ENCODE results near the gene SLC28A3. TPM values are rescaled to one million over a fixed set of nuclear protein-coding genes. Genes with fewer than 3 reads are reported as not detected.

Gene SLC28A3
- total RNA-seq, 1 donor = 0.72 TPM

DNA sequence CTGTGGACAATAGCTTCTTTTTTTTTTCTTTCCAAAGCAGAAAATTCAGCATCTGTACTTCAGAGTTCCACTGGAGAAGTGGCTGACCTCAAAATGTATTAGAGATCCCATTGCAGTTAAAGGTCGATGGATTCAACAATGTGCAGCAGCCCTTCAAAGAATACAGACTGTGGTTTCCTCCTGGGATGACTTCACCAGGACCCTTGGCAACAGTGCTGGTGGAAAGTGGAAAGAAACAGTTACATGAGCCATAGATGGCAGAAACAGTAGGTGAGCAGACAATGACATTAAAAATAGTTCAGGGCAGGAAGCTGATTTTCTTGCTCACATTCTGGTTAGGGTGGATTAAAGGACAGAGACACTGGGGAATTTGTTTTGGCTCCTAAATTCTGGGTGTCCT lies 62.4 kb downstream of the SLC28A3 start:
- Histone ChIP-seq H3K9me3 (ENCODE audit: low read depth, low read length) (no peaks in the 10 kb centered on the region), H3K27ac (ENCODE audit: low read depth, low read length) (no peak overlapping the region), H3K4me1 (ENCODE audit: insufficient read depth, low read length) (no peaks in the 10 kb centered on the region), H3K4me2 (ENCODE audit: insufficient read depth, low read length) (no peak overlapping the region), H2AFZ (ENCODE audit: low read length) (no peak overlapping the region), H3K27me3 (ENCODE audit: insufficient read depth, low read length) (peaks cover under 1% of the 10 kb centered on the region), H4K20me1 (ENCODE audit: insufficient read depth, low read length) (no peaks in the 10 kb centered on the region), H3K36me3 (ENCODE audit: insufficient read depth, low read length) (no peaks in the 10 kb centered on the region), H3K4me3 (ENCODE audit: insufficient read depth, low read length) (no peak overlapping the region), H3K79me2 (ENCODE audit: insufficient read depth, low read length) (no peaks in the 10 kb centered on the region)
- TF ChIP-seq, protein P1, sequence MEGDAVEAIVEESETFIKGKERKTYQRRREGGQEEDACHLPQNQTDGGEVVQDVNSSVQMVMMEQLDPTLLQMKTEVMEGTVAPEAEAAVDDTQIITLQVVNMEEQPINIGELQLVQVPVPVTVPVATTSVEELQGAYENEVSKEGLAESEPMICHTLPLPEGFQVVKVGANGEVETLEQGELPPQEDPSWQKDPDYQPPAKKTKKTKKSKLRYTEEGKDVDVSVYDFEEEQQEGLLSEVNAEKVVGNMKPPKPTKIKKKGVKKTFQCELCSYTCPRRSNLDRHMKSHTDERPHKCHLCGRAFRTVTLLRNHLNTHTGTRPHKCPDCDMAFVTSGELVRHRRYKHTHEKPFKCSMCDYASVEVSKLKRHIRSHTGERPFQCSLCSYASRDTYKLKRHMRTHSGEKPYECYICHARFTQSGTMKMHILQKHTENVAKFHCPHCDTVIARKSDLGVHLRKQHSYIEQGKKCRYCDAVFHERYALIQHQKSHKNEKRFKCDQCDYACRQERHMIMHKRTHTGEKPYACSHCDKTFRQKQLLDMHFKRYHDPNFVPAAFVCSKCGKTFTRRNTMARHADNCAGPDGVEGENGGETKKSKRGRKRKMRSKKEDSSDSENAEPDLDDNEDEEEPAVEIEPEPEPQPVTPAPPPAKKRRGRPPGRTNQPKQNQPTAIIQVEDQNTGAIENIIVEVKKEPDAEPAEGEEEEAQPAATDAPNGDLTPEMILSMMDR (IDR thresholded peaks at IDR 0.05; ENCODE audit: extremely low read depth, low read depth, low read length) = no peak
- DNase-seq (ENCODE audit: insufficient read length, low spot score, missing footprints) = no peak

DNA sequence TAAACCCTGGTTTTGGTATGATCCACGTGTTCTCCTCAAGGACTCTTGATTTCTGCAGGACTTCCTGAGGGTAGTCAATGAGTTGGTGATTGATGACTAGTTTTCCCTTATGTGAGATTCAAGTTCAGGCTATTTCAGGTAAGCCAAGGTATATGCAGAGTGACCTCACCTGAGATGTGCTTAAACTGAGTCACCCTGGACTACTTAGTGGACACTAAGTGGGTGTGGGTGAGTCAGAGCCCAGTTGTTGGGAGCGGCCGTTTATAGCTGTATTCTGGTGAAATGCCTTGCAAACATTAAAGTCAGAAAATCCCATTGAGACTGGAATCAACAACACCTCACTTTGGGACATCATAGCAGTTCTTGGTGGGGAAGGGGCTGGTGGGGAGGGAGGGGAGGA lies 62.9 kb downstream of the SLC28A3 start:
- Histone ChIP-seq H4K20me1 (ENCODE audit: insufficient read depth, low read length) (no peaks in the 10 kb centered on the region), H3K79me2 (ENCODE audit: insufficient read depth, low read length) (no peaks in the 10 kb centered on the region), H3K9me3 (ENCODE audit: low read depth, low read length) (no peaks in the 10 kb centered on the region), H3K27ac (ENCODE audit: low read depth, low read length) (no peak overlapping the region), H3K27me3 (ENCODE audit: insufficient read depth, low read length) (peaks cover 6% of the 10 kb centered on the region), H3K4me2 (ENCODE audit: insufficient read depth, low read length) (no peak overlapping the region), H3K4me1 (ENCODE audit: insufficient read depth, low read length) (no peaks in the 10 kb centered on the region), H2AFZ (ENCODE audit: low read length) (no peak overlapping the region), H3K4me3 (ENCODE audit: insufficient read depth, low read length) (no peak overlapping the region), H3K36me3 (ENCODE audit: insufficient read depth, low read length) (no peaks in the 10 kb centered on the region)
- DNase-seq (ENCODE audit: insufficient read length, low spot score, missing footprints) = no peak
- TF ChIP-seq, protein P1 (IDR thresholded peaks at IDR 0.05; ENCODE audit: extremely low read depth, low read depth, low read length) = no peak

- DNase-seq (ENCODE audit: insufficient read length, low spot score, missing footprints) = no peak
- H3K4me2 ChIP-seq (ENCODE audit: insufficient read depth, low read length) = no peak overlapping the region
- no peaks in the 10 kb centered on the region for H3K4me1 ChIP-seq (ENCODE audit: insufficient read depth, low read length)
- H3K27ac ChIP-seq (ENCODE audit: low read depth, low read length) = no peak overlapping the region
- H2AFZ ChIP-seq (ENCODE audit: low read length) = no peak overlapping the region
- H3K36me3 ChIP-seq (ENCODE audit: insufficient read depth, low read length) = no peaks in the 10 kb centered on the region
- no peak overlapping the region for H3K4me3 ChIP-seq (ENCODE audit: insufficient read depth, low read length)
- TF ChIP-seq, protein P1 (IDR thresholded peaks at IDR 0.05; ENCODE audit: extremely low read depth, low read depth, low read length) = no peak
- peaks cover 12% of the 10 kb centered on the region for H3K27me3 ChIP-seq (ENCODE audit: insufficient read depth, low read length)
- no peaks in the 10 kb centered on the region for H3K9me3 ChIP-seq (ENCODE audit: low read depth, low read length)
- no peaks in the 10 kb centered on the region for H3K79me2 ChIP-seq (ENCODE audit: insufficient read depth, low read length)
- H4K20me1 ChIP-seq (ENCODE audit: insufficient read depth, low read length) = no peaks in the 10 kb centered on the region
Observed at GRCh38 chr9:84276741-84277140, 63.8 kb downstream of the SLC28A3 start.

DNA sequence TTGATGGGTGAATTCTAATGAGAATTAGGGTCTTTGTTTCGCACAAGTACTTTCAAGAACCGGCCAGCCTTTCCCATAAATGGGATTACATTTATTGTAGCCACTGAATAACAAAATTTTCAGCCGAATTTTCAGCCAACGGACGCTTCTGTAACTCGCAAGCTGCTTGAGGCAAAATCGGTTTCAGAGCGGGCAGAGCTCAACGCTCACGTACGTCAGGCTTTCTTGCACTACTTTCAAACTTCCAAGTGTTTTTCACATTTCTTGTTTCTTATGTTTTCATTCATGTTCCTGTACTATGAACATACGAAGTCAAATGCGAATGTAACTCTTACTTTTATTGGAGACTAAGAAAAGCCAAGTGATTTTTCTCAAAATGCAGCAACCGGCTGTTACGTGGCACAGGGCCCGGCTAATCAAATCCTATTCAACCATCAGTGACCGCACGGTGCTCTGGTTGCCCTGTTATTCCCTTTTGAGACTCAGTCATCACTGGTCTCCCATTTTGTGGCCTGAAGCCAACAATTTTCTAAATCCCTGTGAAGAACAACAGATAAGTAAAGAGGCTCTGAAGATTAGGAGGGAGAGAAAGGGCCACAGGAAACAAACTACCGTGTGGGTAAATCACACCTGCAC lies 68.5 kb downstream of the SLC28A3 start:
- H3K4me2 ChIP-seq (ENCODE audit: insufficient read depth, low read length) = peak overlapping the region; percentile 75

More for the DNA sequence above, 68.5 kb downstream of the SLC28A3 start:
- Histone ChIP-seq H3K36me3 (ENCODE audit: insufficient read depth, low read length) (no peaks in the 10 kb centered on the region), H3K4me1 (ENCODE audit: insufficient read depth, low read length) (no peaks in the 10 kb centered on the region), H3K79me2 (ENCODE audit: insufficient read depth, low read length) (no peaks in the 10 kb centered on the region), H2AFZ (ENCODE audit: low read length) (peak overlapping the region; percentile 65), H4K20me1 (ENCODE audit: insufficient read depth, low read length) (no peaks in the 10 kb centered on the region), H3K27ac (ENCODE audit: low read depth, low read length) (no peak overlapping the region), H3K27me3 (ENCODE audit: insufficient read depth, low read length) (peaks cover 19% of the 10 kb centered on the region), H3K4me3 (ENCODE audit: insufficient read depth, low read length) (peak overlapping the region; percentile 62), H3K9me3 (ENCODE audit: low read depth, low read length) (no peaks in the 10 kb centered on the region)
- TF ChIP-seq, protein P1 (IDR thresholded peaks at IDR 0.05; ENCODE audit: extremely low read depth, low read depth, low read length) = no peak
- no peak for DNase-seq (ENCODE audit: insufficient read length, low spot score, missing footprints)

All from osteoblast (primary cell).